ENCODE results near the gene RARS2.

Gene RARS2

GRCh38 chr6:87573307-87574024 lies 16.3 kb downstream of the RARS2 start:
- no peak for DNase-seq (ENCODE audit: low read depth)

- DNase-seq (ENCODE audit: low read depth), result no peak
Measured at GRCh38 chr6:87572883-87573282, 16.9 kb downstream of the RARS2 start.

DNA sequence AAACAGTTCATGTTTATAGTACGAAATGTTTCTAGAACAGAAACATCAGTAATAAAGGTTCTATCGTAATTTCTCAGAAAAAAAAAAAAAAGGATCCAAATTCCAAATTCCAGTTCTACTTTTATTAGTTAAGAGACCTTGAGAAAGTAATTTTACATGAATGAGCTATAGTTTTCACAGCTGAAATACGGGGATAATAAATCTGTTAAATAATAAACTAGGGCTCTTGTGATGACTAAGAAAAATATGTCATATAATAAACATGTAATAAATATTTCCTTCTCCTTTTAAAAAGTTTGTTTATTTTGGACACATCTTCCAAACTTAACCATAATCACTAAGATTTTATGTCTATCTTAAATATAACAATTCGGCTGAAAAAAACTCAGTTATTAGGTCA lies 17.8 kb downstream of the RARS2 start:
- DNase-seq (ENCODE audit: low read depth), result no peak

DNA sequence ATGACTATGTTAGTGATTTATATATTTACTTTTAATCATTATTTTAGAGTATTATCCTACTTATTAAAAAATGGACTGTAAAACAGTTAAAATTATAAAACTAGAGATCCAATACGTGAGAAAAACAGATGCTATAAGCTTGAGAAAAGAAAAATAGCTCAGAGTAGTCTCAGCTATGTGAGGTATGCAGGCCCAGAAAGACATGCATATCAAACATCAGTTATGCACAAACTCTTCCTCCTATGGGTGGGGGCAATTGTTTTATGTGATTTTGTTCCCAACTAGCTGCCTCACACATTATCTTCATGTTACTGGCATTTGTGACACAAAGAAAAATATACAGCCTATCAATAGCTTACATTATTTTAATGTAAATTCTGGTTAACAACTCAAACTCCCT lies 28.8 kb downstream of the RARS2 start:
- DNase-seq (ENCODE audit: low read depth), result no peak

GRCh38 chr6:87558446-87558845 lies 31.3 kb downstream of the RARS2 start:
- no peak for DNase-seq (ENCODE audit: low read depth)

DNA sequence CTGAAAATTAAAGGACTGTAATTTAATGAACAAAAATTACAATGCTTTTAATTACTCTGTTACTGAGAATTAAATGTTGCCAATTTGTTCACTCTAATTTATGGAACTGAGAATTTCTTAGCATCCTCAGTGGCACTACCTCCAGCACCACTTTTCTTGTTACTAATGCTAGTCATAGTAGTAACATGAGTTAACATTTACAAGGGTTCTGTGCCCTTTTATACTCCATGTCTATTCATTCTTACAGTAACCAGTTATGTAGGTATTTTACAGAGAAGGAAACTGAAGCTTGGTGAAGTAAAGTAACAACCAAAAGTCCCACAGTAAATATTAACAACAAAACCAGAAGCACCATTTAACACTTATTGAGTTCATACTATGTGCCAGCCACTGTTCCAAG lies 34.3 kb downstream of the RARS2 start:
- DNase-seq (ENCODE audit: low read depth), result no peak

GRCh38 chr6:87553159-87553765 lies 36.5 kb downstream of the RARS2 start:
- no peak for DNase-seq (ENCODE audit: low read depth)

DNA sequence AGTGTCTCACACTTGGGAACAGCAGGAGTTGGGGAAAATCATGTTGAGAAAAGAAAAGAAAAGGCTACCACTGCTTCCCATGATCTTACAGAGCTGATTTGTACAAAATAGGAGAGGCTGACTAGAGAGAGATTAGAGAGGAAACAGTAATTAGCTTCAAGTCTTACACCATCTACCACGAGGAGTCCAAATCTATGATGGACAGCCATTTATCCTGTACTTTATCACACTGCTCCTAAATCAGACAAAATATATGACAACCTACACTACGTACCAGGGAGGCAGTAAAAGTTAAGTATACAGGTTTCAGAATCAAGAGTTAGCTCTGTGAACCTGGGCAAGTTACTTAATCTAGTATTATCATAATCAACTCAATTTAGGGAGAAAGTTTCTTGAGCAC lies 38.0 kb downstream of the RARS2 start:
- DNase-seq (ENCODE audit: low read depth), result no peak

DNA sequence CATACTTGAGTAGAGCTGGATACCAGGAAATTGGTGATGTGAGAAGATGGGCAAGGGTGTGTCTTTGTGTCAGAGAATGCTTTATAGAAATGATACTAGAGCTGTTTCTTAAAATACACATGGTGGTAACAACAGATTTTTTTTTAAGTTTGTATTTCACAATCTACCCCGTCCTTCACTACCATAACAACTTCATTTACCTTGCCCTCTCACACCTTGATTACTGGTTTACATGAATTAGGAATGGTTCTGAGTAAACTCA lies 45.4 kb downstream of the RARS2 start:
- DNase-seq (ENCODE audit: low read depth), result no peak

DNA sequence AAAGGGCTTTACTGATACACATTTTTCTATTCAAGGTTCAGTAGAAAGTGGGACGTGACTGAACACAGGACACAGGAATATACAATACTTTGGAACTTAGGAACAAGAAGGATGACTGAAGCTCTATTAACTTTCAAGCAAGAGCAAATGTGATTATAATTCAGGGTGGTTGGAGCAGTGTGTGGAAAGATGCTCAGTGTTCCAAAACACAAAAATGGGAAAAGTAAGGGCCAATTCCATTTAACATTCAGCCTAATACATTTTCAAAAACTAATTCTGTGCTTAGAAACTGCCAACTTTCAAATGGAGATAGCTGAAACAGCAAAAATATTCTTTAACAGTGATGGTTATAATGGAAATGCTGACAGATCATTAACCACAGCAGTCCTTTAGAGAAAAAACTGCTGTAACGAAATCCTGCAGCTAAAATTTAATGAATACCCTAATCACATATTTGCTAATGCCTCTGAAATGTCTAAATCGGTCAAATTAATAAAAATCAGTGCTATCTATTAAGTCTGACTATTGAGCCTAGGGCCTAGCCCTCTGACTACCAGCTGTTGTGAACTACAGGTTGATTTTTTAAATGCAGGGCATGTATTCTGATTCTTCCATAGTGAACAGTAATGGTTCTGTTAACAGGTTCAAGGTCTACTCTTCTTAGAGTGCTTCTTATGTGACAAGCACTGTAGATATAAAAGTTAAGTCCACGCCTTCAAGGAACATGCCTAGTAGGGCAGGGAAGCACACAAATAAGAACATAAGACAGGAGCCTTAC lies 45.9 kb downstream of the RARS2 start:
- no peak for DNase-seq (ENCODE audit: low read depth)

DNA sequence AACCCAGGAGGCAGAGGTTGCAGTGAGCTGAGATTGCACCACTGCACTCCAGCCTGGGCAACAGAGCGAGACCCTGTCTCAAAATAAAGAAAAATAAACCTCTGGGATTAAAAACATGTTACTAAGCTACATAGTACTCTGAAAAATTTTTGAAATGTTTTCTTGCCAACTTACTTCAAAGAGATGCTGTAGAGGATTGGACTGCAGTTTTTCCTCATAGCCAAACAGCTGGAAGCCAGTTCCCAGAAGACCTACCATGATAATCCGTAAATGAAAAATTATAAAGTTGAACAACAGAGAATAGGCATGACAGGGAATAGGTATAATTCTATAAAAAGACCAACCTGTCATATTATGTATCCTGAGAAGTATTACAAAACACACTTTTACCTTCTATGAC lies 48.0 kb downstream of the RARS2 start:
- no peak for DNase-seq (ENCODE audit: low read depth)

GRCh38 chr6:87541041-87541440 lies 48.7 kb downstream of the RARS2 start:
- no peak for DNase-seq (ENCODE audit: low read depth)

GRCh38 chr6:87540539-87540938 lies 49.2 kb downstream of the RARS2 start:
- DNase-seq (ENCODE audit: low read depth), result no peak

- no peak for DNase-seq (ENCODE audit: low read depth)
Measured at GRCh38 chr6:87539554-87539953, 50.2 kb downstream of the RARS2 start.

GRCh38 chr6:87538510-87539260 lies 51.1 kb downstream of the RARS2 start:
- no peak for DNase-seq (ENCODE audit: low read depth)

DNA sequence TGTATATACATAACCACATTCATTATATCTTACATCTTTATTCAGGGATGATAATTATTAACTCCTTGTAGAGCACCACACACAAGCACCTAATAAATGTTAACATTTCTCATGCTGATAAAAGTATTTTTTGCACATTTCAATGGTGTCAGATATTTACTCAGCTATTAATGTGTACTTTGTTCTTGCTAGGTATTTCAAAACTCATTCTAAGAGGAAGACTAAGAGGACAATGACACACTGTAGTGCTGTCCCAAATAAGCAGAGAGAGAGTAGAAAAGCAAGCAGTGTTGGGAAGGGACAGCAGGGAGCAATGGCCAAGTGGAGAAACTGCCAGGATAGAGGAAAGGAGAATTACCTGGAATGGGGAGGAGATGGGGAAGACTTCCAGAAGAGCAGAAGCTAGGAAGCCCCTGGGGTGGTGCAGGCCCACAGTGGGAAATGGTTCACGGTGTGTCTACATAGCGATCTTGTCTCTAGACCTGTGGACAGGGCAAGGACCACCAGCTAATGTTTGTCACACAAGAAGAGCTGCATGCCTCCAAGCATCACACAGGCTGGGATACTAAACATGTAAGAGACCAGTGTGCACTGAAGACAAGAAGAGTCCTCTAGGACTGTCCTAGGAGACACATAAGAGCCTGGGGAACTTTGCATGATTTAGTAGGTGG lies 55.3 kb downstream of the RARS2 start:
- DNase-seq (ENCODE audit: low read depth), result no peak

DNA sequence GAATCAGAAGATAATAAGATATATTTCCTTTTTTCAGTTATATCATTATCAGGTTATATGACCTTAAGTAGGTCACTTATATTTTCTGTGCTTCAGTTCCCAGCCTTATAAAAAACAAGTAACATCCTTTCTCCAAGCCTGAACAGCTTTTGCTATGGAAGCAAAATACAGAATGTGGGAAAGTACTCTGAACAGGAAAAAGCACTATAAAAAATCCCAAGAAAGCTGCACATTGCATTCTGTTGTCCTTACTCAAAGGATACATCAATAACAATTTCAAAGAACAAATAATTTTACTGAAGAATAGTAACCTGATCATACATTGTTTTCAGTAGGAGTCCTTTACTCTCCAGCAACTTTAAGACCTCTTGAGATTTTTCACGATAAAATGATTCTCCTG lies 60.6 kb downstream of the RARS2 start:
- no peak for DNase-seq (ENCODE audit: low read depth)

DNA sequence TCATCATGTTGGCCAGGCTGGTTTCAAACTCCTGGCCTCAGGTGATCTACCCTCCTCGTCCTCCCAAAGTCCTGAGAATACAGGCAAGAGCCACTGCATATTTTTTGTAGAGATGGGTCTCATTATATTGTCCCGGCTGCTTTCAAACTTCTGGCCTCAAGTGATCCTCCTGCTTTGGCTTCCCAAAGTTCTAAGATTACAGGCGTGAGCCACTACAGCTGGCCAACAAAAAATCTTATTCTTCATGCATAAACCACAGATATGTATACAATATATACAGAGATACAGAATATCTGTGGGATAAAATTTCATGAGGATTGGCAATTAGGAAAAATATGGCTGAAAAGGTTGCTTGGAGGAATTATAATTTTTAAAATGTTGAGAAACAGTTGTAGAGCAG lies 67.1 kb downstream of the RARS2 start:
- no peak for DNase-seq (ENCODE audit: low read depth)

DNA sequence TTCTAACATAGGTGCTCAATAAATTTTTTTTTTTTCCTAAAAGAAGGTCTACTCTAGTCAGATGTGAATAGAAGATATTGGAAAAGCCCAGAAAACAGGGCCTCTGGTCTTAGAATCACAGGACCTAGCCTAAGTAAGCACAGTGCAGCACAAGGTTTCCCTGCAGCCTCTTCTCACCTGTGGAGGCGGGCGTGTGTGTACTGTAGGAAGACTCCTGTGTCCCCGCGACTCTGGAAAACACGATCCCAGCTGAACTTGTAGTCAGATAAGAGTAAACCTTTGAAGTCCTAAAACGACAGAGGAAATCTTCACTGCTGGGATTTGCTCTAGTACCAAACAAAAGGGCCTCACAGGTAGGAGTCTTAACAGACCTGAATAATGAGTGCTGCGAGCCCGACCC lies 71.3 kb downstream of the RARS2 start:
- no peak for DNase-seq (ENCODE audit: low read depth)

- no peak for DNase-seq (ENCODE audit: low read depth)
Measured at GRCh38 chr6:87514831-87515230, 75.0 kb downstream of the RARS2 start.

- peak; percentile 16 for DNase-seq (ENCODE audit: low read depth)
Measured at GRCh38 chr6:87504441-87504840, 85.3 kb downstream of the RARS2 start.

DNA sequence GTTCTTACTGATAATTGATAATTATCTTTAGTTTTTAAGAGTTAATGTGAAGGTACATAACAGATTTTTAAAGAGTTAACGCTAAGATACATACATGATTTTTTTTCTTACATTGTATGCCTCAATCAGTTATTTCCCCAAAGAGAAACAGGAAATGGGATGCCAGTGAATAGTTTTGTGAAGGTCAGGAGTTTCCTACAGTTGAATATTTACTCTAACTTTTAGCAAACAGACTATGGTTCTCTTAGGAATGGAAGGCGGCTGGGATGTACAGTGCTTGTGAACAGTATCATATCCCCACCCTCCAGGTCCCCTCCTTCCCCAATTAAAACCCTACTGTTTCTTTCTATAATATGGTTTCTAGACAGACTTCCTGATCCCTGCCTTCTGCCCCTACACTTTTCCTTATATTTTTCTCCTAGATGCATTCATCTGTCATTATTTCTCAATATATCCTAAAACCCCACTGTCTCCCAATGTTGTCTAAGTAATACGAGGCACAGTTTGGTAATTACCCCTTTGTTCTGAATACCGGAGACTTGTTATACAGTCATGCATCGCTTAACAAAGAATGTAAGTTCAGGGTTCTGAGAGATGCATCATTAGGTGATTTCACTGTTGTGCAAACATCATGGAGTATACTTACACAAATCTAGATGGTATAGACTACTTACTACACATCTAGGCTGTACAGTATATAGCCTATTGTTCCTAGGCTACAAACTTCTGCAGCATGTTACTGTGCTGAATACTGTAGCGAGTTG lies 87.8 kb downstream of the RARS2 start:
- no peak for DNase-seq (ENCODE audit: low read depth)

Measured in stromal cell of bone marrow (primary cell).